ENCODE data around the gene LRRC27.

- TF ChIP-seq GLIS3 (CRISPR knock-in tag; IDR thresholded peaks at IDR 0.05): no peak
- TF ChIP-seq ARNTL (CRISPR knock-in tag; IDR thresholded peaks at IDR 0.05; ENCODE audit: borderline replicate concordance, low read depth): no peak
- no peak for TF ChIP-seq CREB5 (CRISPR knock-in tag; IDR thresholded peaks at IDR 0.05; ENCODE audit: low read depth)
- TF ChIP-seq PATZ1 (CRISPR knock-in tag; IDR thresholded peaks at IDR 0.05; ENCODE audit: borderline replicate concordance): no peak
- TF ChIP-seq CSDC2 (CRISPR knock-in tag; IDR thresholded peaks at IDR 0.05): no peak
- no peak for TF ChIP-seq CSRNP3 (CRISPR knock-in tag; IDR thresholded peaks at IDR 0.05)
- TF ChIP-seq TCF4 (CRISPR knock-in tag; IDR thresholded peaks at IDR 0.05; ENCODE audit: borderline replicate concordance): no peak
- no peak for TF ChIP-seq ZFP30 (CRISPR knock-in tag; IDR thresholded peaks at IDR 0.05)
- TF ChIP-seq PPARA (CRISPR knock-in tag; IDR thresholded peaks at IDR 0.05; ENCODE audit: borderline replicate concordance): no peak
- TF ChIP-seq ZNF565 (CRISPR knock-in tag; conservative IDR thresholded peaks at IDR 0.05; ENCODE audit: low read depth): no peak
- no peak for TF ChIP-seq ZFP3 (CRISPR knock-in tag; IDR thresholded peaks at IDR 0.05)
- no peak for TF ChIP-seq RARB (CRISPR knock-in tag; IDR thresholded peaks at IDR 0.05)
- no peak for TF ChIP-seq ZNF8 (CRISPR knock-in tag; IDR thresholded peaks at IDR 0.05)
These were observed 18.4 kb downstream of the LRRC27 start for GRCh38 chr10:132350391-132350790.
